ENCODE data around the gene SLC2A13.
"Not testable (repeated sequence)": the region's sequence is repeated elsewhere in the genome, so short reads cannot be mapped to it uniquely, and the experiment has no call there.

The SLC2A13 gene

DNA sequence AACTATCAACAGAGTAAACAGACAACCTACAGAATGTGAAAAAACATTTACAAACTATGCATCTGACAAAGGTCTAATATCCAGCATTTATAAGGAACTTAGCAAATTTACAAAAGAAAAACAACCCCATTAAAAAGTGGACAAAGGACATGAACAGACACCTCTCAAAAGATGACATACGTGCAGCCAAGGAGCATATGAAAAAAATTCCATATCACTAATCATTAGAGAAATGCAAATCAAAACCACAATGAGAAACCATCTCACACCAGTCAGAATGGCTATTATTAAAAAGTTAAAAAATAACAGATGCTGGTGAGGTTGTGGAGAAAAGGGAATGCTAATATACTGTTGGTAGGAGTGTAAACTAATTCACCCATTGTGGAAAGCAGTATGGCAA, 257.7 kb downstream of the SLC2A13 start:
- DNase-seq = not testable (repeated sequence)

DNA sequence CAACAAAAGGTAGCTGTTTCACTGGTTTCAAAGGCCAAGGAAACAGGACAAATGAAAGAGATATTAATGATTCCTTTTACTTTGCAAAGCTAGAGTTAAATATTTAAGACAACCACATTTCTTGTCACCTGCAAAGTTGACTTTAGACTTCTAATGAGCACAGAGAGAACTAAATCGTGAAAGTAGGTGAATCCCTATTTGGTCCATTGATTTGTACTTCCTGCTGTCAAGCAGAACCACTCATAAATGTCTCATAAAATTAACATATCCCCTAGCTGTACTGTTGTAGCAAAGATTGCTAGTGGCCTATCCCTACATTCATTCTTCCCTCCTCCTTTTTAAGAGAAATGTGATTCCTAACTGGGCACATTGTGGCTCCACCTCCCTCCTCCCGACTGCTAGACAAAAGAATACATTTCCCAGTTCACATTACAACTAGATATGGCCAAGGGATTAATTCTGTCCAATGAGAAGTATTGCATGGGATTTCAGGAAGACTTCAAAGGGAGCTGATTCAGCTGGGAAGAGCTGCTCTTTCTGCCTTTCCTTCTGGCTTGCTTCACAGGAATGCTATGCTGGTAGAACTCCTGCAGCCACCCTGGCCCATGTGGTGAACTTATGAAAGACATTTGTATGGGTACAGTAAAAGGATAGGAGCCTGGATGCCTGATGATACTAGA, 258.8 kb downstream of the SLC2A13 start:
- no peak for DNase-seq

GRCh38 chr12:39846304-39846703, 259.6 kb downstream of the SLC2A13 start:
- DNase-seq = peak; percentile 0

- DNase-seq = no peak
Observed at GRCh38 chr12:39840422-39840821, 265.5 kb downstream of the SLC2A13 start.

DNA sequence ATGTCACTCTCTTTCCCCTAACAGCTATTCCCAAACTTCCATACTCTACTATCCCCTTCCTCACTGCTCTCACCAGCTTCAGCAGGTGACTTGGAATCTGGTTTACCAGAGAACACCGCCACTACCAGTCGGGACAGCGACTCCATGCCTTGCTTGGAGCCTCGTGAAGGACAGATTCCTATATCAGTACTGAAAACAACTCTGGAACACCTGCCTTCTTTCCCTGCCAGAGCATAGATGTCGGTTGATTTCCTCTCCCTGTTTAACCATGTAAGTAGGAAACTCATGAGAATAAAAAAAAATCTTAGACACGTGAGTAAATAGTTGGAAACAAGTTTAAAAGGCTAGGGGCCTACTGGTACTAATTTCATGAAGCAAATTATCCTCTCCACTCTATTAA, 266.8 kb downstream of the SLC2A13 start:
- no peak for DNase-seq

DNA sequence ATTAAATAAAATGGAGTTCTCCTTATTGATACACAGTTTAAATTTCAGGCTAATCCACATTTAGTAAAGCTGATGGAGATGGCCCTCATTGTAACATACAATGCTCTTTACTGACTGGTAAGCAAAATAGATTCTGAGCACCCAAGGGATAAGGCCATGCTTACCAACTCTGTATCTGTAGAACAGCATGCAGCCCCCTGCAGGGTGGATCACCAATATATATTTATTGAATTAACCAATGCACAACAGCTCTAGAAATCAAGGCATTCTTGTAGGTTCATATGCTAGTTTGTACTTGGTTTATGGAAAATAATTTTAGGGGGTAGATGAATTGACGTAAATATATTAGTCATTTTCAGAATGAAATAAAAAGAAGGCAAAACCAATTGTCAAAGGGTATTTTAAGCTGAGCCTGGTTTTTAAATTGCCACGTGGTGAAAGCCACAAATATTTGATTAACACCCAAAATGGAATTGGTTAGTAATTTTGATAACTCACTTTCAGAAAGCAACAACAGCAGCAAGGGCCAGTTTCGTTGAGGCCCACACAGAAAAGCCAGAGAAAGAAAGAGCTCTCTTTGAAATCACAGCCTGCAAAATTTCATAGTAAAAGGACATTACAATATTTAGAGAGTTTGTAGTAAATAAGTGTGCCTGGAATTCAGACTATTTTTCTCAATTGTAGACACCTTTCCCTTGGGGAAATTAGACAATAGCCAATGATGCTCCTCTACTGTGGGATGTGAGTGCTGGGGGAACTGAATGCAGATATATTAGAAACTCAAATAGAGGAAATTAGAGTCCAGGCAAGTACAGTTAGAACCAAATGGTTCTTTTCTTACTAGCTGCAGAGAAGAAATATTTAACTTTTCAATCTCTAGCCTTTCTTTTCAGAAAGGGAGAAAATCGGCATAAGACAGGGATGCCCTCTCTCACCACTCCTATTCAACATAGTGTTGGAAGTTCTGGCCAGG, 270.1 kb downstream of the SLC2A13 start:
- DNase-seq = no peak

- no peak for DNase-seq
Observed at GRCh38 chr12:39831587-39832315, 274.1 kb downstream of the SLC2A13 start.

DNA sequence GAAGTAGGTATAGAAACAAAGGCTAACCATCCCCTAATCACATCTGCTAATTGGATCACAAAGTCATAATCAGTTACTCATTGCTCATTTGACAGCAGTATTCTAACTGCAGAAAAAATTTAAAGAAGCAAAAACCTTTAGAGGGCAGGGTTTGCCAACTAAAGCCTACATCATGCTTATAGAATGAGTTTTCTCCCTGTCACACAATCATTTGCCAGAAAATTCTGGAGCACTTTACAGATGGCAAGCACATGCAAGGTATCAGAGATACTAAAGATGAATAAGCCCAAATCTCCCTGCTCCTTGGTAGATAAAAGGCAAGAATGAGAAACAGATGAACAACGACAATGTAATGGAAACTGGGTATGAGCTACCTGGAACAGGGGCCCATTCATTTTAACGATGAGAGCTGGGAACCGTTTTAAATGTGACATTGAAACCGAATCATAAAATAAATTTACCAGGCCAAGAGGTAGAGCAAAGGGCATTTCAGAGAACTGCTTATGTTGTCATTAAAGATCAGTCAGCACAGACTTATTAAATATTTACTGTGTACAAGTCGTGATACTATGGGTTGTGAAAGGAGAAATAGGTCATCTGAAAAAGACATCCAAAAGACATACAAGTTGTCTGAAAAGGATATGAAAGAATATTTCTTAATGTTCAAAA, 274.9 kb downstream of the SLC2A13 start:
- no peak for DNase-seq

- no peak for DNase-seq
Observed at GRCh38 chr12:39830171-39830570, 275.7 kb downstream of the SLC2A13 start.

- no peak for DNase-seq
Observed at GRCh38 chr12:39824505-39825212, 281.2 kb downstream of the SLC2A13 start.

- no peak for DNase-seq
Observed at GRCh38 chr12:39816671-39817185, 289.2 kb downstream of the SLC2A13 start.

GRCh38 chr12:39815746-39816145, 290.1 kb downstream of the SLC2A13 start:
- no peak for DNase-seq

DNA sequence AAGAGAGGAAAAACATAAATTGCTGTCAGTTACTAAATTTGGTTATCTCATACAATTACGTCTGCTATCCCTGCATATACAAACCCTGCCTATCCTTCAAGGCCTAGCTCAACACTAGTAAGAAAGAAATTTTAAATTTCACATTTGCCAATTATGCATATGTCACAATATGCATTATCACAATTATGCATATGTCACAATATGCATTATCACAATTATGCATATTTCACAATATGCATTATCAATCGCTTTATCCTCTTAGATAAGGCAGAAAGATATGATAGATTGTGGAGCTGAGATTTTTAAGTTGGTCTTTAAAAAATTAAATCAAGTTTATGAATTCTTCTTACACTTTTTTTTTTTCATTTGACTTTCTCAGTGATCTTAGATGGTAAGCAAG, 291.3 kb downstream of the SLC2A13 start:
- no peak for DNase-seq

DNA sequence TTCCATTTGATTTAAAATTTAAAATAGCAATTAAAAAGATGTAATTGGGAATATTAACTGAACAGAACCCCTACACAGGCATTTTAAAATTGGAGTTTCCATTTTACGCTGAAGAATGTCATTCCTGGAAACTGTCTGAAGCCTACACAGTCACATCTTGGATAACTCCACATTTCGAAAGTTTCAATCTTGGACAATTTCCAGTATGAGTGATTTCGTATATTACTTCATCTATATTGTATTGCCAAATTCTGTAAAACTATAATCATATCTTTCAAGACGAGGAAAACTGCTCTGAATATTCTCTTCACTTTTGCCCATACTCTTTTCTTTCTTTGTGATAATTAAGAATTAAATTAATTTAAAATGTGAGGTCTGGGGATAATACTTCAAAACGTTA, 292.1 kb downstream of the SLC2A13 start:
- DNase-seq = no peak

GRCh38 chr12:39812456-39812855, 293.4 kb downstream of the SLC2A13 start:
- not testable (repeated sequence) for DNase-seq

- peak; percentile 29 for DNase-seq
Observed at GRCh38 chr12:39807043-39807442, 298.8 kb downstream of the SLC2A13 start.

- DNase-seq = no peak
Observed at GRCh38 chr12:39805651-39806050, 300.2 kb downstream of the SLC2A13 start.

DNA sequence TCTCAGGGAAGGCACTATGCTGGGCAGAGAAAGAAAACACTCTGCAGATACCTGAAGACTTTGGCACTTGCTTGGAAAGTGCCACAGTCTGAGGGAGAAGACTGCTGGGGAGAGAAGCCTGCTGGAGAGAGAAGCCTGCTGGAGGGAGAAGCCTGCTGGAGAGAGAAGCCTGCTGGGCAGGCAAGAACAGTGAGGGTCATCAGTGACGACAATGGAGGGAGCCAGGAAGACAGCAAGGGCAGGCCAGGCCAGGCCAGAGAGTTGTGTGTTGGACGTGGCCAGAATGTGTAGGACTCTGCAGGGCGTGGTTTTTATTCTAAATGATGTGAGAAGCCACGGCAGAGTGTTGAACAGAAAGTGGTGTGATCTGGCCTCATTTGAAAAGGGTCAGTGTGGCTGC, 301.0 kb downstream of the SLC2A13 start:
- DNase-seq = no peak

GRCh38 chr12:39804479-39804878, 301.4 kb downstream of the SLC2A13 start:
- DNase-seq = no peak

- no peak for DNase-seq
Observed at GRCh38 chr12:39803151-39803550, 302.7 kb downstream of the SLC2A13 start.

GRCh38 chr12:39798977-39799376, 306.9 kb downstream of the SLC2A13 start:
- no peak for DNase-seq

DNA sequence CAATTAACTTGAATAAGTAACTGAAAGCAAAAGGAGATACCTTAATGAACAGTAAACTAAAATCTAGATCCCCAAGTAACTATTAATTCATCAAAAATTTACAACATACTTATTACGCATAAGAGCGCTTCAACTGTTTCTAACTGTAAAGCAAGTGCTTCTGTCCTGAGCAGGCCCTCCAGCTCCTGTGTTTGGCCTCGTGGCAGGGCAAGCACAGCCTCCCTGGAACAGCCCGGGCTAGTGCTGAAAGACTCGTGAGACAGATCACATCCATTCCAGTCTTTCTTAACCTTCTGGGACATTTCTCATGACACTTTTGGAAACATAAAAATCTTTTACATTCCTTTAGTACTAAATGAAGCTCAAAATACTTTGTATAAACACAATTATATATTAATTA, 307.5 kb downstream of the SLC2A13 start:
- no peak for DNase-seq
